NCI-H2227 (cell line): ENCODE results near the gene POU2AF1.

Experiments
- DNase-seq: peaks from one replicate; lab custom pipeline; 2025; ENCODE audit not compliant: unreplicated experiment; lab: John Stamatoyannopoulos, UW

The POU2AF1 gene

DNA sequence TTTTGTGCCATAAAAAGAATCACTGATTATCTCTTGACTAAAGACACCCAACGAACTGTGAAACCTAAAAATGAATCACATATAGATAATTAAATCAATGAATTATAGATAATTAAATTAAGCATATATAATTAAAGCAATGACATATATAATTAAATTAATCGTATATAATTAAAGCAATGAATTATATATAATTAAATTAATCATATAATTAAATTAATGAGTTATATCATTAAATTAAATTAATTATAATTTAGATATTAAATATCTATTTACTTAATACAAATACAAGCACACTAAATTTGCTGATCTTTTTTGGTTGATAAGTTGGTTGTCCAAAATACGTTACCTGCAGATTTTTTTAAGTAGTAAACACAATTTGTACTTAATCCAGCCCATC is 30.9 kb downstream of the POU2AF1 start:
- no peak for DNase-seq

DNA sequence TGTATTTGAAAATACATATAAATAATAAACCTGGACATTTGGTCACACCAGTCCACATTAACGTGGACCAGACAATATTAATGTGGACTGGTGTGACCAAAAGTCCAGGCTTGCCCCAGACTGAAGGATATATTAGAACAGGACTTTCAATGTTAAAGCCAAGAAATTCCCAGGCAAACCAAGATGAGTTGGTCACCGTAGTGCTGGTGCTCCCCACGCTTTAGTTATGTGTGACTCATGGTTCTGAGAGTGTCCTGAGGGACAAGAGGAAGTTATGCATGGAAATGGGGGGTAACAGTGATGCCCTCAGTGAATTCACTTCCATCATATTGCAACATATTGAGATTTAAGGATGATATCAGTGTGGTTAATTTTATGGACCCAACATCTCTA is 31.4 kb downstream of the POU2AF1 start:
- DNase-seq = no peak

DNA sequence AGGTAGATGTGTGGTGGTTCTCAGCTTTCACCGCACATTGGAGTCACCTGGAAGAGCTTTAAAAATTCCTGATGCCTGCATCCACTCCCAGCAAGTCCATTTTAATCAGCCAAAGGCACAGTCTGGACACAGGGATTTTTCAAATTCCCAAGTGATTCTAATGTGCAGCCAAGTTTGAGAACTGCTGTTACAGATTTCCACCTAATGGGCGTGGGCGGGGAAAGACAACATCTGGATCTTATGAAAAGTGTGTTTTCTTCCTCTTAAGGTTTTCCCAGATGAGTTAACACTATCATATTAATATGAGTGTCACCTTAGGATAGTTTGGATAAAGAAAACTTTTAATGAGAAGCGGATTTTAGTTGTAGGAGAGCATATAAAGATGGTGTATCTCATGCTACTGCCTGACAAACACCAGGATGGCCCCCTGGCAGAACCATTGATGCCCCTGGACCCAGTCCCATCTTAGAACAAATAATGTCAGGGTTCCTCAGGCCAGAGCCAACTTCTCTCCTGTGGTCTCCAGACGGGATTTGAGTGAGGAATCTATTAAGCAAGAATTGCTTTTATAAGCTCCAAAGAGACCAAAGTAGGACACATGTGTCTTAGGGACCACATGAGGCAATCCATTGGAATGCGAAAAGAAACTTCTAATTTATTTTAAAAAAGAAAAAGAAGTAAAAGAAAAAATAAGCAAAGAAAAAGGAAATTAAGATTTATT is 31.9 kb downstream of the POU2AF1 start:
- DNase-seq = no peak

DNA sequence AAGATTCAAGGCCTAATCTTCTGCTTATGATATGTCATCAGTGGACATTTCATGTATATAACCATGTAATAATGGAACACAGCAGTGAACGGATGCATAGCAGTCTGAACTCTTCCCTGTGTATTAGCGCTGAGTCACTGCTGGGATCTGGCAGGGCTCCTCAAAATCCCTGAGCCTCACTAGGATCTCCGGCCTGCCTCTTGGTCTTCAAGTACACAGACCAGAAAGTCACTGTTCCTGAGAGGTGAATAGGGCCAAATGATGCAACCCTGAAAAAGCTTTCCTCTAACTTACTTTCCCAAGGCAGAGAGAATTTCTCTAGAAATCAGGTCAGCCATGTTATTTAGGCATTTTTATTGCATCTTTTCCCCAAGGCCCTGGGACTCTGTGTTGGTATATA is 35.0 kb downstream of the POU2AF1 start:
- no peak for DNase-seq

DNA sequence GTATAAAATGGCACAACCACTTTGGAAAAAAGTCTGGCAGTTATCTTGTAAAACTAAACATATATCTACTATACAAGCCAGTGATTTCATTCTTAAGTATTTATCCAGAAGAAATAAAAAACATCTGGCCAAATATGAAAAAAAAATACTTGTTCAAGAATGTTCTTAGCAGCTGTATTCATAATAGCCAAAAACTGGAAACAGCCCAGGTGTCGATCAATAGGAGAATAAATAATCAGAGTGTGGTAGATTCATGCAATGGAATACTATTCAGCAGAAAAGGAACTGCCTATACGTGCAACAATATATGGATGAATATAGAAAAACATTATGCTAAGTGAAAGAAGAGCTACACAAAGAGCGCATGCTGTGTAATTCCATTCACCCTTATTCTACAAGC is 36.7 kb downstream of the POU2AF1 start:
- DNase-seq = no peak

DNA sequence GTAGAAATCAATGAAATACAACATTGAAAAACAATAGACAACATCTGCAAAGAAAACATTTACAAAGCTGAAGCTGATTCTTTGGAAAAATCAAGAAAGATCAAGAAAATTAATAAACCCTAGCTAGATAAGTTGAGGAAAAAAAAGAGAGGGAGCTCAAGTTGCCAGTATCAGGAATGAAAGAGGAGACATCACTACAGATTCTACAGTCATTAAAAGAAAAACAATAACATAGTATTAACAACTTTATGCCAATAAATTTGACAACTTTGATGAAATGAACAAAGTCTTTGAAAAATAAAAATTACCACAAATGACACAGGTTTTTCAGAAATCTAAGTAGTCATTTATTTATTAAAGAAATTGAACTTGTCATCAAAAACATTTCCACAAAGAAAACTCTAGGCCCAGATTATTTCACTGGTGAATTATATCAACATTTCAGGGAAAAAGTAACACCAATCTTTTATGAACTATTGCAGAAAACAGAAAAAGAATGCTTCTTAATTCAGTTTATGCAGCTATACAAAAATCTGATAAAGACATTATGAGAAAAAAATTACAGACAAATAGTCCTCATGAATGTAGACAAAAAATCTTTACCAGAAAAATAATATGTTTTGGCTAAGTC is 39.2 kb downstream of the POU2AF1 start:
- DNase-seq = no peak

DNA sequence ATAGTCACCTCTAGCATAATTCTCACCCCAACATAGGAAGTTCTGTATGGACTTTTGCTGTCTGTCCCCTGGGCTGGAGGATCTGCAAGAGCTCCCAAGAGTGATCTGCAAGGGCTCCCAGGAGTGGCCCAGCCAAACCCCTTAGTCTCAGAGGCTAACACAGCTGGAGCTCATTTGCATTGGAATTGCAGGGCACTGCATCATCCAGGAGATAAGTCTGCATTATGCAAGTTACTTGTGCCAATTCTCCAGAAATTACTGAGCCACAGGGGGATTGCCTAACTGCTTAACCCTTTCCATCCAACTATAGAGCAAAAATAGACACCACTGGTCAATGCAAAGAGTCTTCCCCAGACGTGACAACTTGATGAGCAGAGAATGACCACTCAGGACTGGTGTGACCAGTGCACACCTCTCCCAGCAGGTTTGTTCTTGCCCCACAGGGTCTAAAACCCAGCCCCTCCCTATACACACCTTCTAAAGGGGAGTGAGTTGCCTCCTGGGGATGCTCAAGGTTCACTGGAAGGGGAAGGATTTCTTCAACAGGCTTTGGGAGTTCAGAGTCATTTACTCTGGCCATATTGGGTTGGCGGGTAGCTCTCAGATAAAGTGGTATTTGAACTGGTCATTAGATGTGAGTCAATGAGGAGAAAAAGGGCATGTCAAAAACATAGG is 42.4 kb downstream of the POU2AF1 start:
- DNase-seq = no peak

DNA sequence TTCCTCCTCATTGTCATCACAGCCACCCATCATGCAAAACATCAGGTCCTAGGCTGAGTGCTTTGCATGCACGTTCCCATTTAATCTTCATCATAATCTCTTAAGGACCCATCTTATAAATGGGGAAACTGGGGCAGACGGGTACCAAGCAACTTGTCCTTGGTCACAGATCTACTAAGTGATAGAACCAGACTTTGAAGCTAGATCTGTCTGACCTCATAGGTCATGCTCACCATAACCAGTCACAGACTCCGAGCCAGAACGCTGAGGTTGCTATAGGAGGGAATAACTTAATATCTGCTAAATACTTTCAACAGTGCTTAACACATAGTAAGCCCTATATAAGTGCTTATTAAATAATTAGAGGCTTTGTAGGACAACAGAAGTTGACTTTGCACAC is 43.0 kb downstream of the POU2AF1 start:
- no peak for DNase-seq

DNA sequence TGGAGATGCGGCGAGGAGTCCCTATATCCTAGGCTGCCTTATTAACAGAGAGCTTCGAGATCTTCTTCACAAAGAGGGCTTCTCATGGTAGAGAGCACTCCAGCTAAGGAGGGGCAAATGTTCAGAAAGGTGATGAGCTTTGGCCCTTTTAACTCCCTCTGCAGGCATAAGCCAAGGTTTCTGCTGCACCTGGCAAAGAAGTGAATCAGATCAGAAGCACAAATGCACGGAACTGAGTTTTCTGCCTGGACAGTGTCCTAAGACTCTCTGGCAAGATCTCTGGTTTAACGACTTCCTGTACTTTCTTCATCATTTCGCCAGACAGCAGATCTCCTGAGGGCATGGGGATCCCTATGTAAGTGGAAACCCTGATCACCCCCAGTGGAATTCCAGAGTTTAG is 43.5 kb downstream of the POU2AF1 start:
- DNase-seq = no peak

DNA sequence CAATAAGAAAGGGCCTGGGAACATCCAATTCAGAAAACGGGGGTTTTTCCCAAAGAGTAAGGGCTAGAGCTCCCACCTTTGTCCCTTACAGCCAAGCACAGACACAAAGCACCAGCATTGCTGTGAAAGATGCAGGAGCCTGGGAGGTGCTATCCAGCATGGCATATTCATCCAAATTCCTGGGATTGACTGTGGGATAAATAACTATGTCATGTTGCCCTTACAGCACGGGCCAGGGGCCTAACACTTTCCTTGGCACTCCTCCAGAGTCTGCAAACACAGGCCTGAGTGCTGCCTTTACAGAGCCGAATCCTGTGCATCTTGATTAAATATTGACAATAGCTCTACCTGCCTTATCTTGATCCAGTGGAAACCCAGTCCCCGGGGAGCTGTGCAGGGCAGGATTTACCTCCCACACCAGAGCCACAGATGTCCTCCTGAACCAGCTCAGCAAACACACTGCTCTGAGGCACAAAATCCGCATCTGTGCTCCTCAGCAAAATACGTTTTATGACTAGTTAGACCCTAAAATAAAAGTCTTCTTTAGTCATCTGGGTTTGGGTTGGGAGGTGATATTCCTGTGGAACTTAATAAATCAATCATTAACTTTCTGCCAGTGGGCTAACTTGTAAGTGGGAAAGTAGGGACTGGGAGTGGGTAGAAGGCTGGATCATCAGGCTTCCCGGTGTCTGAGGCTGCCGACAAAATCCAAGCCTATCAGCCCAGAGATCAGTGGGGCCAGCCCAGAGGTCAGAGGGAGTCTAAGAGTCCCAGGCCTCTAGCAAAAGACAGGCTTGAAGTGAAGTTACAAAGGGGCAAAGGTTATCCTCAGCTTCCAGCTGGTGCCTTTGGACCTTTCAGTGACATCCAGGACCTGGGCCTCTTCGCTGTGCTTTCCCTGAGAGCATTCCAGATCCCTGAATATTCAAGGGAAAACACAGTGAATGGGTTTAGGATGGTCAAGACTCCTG is 44.3 kb downstream of the POU2AF1 start:
- DNase-seq = no peak

DNA sequence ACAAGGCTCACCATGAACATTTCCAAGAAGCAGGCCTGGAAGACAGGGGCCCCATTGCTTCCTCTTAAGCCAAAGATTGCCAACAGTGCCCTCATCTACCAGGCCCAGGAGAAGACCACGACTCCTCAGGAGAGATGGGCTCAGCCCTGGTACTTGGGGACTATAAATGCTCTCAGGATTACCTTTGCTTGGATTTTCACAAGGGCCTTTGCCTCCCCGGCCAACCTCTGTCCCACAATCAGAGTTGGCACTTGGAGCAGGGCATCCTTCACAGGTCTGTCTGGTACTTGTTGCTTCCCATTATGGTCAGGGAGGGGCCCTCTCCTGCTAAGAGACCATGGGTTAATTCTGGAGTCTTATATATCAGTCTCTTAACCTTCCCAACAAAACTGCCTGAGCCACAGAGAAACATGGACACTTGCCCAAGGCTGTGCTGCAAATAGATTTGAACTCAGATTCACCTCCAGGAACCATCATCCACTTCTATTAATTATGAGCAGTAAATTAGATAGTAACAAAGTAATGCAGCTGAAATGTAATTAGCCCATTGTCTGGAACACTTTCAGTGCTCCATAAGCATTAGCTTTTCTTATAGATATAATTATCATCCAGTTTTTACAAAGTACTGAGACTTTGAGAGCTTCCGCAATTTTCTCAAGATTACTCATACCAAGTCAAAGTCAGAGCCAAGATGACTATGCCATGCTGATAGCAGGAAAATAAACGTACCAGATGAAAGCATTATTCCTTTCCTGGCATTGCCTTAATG is 47.2 kb downstream of the POU2AF1 start:
- DNase-seq = peak; percentile 21

DNA sequence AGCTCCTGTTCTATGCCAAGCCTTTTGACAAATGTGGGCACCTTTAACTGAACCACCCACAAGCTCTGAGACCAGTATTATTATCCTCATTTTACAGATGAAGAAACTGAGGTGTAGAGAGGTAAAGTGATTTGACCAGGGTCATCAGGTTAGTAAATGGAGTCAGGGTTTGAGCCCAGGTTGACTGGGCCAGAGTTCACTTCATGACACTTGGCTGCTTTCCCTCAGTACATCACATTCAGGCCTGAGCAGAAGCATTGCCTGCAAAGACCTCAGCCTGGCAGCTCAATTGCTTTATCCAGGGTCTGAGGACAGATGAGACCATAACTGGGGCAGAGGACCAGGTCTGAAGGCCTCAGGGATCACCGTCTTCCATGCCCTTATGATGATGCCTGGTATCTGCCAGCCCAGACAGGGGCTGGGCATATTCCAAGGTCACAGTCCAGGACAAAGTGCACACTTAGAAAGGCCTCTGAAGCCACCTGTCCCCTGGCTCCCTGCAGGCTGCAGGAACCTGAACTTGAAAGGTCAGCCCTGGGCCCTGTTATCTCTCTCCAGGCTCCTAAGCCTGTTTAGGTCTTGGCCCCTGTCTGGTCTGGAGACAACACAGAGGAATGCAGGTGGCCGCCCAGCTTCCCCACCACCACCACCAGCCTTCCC is 48.7 kb downstream of the POU2AF1 start:
- no peak for DNase-seq

DNA sequence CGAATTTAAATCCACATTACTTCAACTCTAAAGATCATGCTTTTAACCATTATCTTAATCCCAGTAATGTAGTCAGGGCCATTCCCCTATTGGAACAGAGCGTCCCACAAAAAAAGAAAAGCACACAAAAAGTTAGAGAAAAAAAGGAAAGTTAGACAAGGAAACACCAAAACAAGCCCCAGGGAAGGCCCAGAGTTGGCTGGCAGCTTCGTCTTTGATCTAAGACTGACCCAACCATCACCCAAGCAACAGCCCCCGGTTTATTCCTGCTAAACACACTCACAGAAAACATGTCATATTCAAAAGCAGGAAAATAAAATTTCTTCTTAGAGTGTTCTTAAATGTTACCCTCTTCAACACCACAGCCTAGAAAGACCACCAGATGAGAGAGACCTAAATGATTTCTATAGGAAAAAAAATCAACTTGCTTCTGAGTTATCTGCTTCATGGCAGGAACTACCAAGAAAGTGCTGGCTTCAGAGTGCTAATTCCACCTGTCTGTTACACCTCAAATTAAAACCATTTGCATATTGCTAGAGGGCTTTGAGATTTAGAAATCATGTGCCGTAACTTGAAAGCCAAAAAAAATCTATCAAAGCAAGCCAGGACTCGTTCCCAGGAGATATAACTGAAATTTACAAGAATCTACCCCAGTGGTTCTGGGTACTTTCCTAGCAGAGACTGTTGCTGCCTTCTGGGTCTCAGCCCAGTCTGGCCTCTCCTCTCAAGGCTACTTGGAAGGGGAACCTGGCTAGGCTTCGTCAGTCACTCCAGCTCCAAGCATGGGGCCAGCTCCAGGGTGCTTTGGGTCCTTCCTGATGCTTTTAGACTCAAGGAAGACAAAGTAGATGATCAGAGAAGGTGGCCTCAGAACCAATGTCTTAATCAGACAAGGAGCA is 49.5 kb downstream of the POU2AF1 start:
- DNase-seq = no peak

DNA sequence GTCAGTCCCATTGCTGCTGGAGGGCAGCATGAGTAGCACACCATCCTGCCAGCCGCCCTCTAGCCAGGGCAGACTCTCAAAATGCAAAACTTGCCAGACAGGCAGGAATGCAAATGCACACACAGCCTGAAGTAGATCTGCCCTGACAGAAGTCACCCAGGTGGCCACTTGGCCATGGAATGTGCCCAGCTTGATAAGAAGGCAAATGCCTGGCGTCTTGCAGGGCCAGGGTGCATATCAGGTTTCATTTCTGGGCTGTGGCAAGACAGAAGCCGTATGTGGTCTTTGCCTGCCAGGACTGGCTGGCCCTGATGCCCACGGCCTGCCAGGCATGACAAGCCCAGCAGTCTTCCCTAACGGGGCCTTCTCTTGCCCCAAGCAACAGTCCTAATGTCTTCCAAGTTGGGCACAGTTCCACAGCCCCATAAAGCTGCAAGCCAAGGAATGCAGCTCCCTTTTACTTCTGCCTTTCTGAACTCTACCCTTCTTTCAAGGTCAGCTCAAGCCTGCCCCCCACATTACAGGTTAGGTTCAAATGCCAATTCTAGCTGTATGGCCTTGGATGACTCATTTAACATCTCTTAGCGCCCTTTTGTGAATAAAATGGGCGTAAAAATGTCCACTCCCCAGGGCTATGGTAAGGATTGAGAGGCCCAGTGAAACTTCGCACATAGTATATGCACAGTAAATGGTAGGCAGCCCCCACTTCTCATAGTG is 51.0 kb downstream of the POU2AF1 start:
- no peak for DNase-seq

DNA sequence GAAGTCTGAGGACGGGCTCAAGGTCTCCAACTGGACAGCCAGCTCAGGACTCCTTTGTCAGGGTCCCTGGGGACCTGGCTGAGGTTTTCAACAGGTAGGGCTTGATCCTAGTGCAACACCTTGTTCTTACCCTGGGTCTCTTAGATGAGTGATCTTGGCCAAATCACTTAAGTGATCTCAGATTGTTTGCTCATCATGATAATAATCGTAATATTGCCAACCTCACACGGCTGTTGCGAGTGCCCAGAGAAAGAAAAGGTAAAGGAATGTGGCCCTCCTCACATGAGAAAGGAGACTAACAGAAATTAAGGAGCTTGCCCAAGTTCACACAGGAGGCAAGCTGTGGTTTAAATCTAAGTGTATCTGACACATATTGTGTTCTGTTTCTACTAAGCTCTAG is 52.3 kb downstream of the POU2AF1 start:
- DNase-seq = no peak

DNA sequence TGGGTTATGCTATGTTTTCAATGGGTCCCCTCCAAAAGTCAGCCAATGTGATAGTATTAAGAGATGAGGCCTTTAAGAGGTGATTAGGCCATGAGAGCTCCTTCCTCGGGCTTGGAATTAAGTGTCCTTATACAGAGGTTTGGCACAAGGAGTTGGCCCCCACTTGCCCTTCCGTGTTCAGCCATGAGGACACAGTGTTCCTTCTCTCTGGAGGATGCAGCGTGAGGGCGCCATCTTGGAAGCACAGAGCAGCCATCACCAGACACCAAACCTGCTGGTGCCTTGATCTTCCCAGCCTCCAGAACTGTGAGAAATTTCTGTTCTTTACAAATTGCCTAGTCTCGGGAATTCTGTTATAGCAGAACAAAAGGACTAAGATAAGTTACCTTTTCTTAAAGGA is 53.8 kb downstream of the POU2AF1 start:
- no peak for DNase-seq

DNA sequence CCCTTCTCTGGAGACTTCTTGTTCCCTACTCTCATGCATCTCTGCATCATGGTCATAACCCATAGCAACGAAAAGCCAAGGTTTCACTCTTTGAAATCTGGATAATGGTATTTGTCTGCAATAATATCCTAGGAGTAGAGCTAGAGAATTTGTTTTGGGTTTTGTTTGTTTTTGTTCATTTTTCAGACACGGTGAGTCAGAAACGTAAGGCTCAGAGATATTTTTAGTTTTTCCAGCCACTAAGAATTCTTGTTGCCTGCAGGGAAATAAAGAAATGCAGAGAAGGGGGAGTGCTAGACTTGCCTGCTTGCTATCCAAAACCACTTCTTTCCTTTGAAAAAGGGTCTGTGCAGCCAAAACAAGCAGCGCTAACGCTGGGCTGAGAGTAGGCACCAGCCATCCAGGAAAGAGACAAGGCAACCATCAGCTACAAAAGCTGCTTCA is 54.8 kb downstream of the POU2AF1 start:
- DNase-seq = no peak

DNA sequence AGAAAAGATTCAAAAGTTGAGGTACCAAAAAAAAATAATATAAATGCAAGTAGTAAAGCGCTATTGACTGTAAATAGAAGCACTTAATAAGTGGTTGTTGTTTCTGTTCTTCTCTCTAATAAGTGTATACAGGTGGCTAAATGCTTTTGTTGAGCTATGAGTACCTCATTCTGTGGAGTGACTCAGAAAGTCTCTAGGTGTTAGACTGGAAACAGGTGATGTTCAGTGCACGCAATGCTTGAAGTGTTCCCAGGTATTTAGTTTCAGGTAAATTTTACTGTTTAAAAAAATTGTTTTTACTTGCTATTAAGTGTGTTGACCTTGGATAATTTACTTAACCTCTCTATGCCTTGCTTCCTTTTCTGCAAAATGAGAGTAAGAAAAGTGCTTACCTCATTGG is 56.5 kb downstream of the POU2AF1 start:
- no peak for DNase-seq
